22Rv1 (cell line): Measurements from ENCODE around the gene CCNK.

Source experiments
- ZFX ChIP-seq: fragments of 450-650 bp; IDR thresholded peaks from 2 replicates; pipeline ENCODE4 v1.6.1; 2017; ENCODE audit warnings: antibody characterized with exemption, borderline replicate concordance
- TF ChIP-seq, protein P1 (sequence below): fragments of 450-650 bp; IDR thresholded peaks from 2 replicates; pipeline ENCODE4 v1.5.1; 2017; ENCODE audit warnings: mild to moderate bottlenecking

- TF ChIP-seq, protein P1, sequence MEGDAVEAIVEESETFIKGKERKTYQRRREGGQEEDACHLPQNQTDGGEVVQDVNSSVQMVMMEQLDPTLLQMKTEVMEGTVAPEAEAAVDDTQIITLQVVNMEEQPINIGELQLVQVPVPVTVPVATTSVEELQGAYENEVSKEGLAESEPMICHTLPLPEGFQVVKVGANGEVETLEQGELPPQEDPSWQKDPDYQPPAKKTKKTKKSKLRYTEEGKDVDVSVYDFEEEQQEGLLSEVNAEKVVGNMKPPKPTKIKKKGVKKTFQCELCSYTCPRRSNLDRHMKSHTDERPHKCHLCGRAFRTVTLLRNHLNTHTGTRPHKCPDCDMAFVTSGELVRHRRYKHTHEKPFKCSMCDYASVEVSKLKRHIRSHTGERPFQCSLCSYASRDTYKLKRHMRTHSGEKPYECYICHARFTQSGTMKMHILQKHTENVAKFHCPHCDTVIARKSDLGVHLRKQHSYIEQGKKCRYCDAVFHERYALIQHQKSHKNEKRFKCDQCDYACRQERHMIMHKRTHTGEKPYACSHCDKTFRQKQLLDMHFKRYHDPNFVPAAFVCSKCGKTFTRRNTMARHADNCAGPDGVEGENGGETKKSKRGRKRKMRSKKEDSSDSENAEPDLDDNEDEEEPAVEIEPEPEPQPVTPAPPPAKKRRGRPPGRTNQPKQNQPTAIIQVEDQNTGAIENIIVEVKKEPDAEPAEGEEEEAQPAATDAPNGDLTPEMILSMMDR, result no peak
- TF ChIP-seq ZFX, result no peak
These were observed 79.9 kb downstream of the CCNK start for GRCh38 chr14:99560922-99561683.
